ENCODE data around the gene RAB41. TPM values are rescaled to one million over a fixed set of nuclear protein-coding genes. Genes with fewer than 3 reads are reported as not detected.

The RAB41 gene
- total and polyA plus RNA-seq, 10 of the 15 experiments (the other 5 are each of a cell fraction or from before 2014, with no cell fraction given): 0.05 to 0.31 TPM; not detected in 8

- Histone ChIP-seq H3K27ac (ENCODE audit: control insufficient read depth, insufficient read depth) (no peak overlapping the region), H3K36me3 (ENCODE audit: control insufficient read depth in 2 of 2, insufficient read depth in 2 of 2, low read length in 1 of 2) (no peaks in the 10 kb centered on the region), H2AFZ (ENCODE audit: control insufficient read depth, low read depth, low read length) (no peak overlapping the region), H3K9me3 (replicated peaks; ENCODE audit: control insufficient read depth, insufficient read depth, low read length) (no peaks in the 10 kb centered on the region), H4K20me1 (ENCODE audit: control insufficient read depth, insufficient read depth) (no peaks in the 10 kb centered on the region), H3K4me1 (ENCODE audit: control insufficient read depth, insufficient read depth, low read length) (no peaks in the 10 kb centered on the region), H3K79me2 (ENCODE audit: control insufficient read depth, insufficient read depth, low read length) (no peaks in the 10 kb centered on the region), H3K9ac (ENCODE audit: control insufficient read depth, insufficient read depth, low read length) (no peak overlapping the region), H3K27me3 (replicated peaks in 1 of 2; ENCODE audit: control insufficient read depth in 2 of 2, insufficient read depth in 2 of 2, low read length in 1 of 2) (no peaks in the 10 kb centered on the region), H3K4me3 (no peak overlapping the region), H3K4me2 (ENCODE audit: control insufficient read depth, insufficient read depth) (no peak overlapping the region)
- in situ Hi-C loops (cut with MboI) (no loop called here), intact Hi-C loops (cut with micrococcal nuclease; ENCODE audit: unreplicated experiment) (loop anchor here (2.0 to 5.0 kb wide), 2 partner anchors 66 to 231 kb away; no protein-coding TSS in a partner anchor)
- POLR2A ChIA-PET: no interaction called here
- DNase-seq (ENCODE audit: low read depth, low spot score): no peak
- ATAC-seq: peak; percentile 95
- FAIRE-seq: no peak
- no TSS peak for BruUV-seq (replicated peaks)
- RAD21 ChIA-PET (ENCODE audit: unreplicated experiment): interaction anchor here (1.0 to 1.6 kb wide), 2 partner anchors 130 to 171 kb away, joined by 4 to 9 read pairs; partner anchors contain the start of gene IGBP1
- SMC1A ChIA-PET (ENCODE audit: uncharacterized antibody, unreplicated experiment): interaction anchor here (1.0 to 1.2 kb wide), 3 partner anchors 10 to 130 kb away, joined by 3 to 5 read pairs (median 4); partner anchors contain the start of gene IGBP1
- CTCF ChIA-PET: interaction anchor here (0.6 to 2.1 kb wide), 6 partner anchors 11 to 795 kb away, joined by 3 to 15 read pairs (median 3); partner anchors contain the start of gene IGBP1
- WGBS (ENCODE audit: insufficient coverage, insufficient replicate concordance, low lambda C conversion rate, missing lambda C conversion rate): 14% methylated on average over 7 of the region's 7 CpGs
- TF ChIP-seq, protein P1, sequence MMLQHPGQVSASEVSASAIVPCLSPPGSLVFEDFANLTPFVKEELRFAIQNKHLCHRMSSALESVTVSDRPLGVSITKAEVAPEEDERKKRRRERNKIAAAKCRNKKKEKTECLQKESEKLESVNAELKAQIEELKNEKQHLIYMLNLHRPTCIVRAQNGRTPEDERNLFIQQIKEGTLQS (IDR thresholded peaks at IDR 0.05; ENCODE audit: borderline replicate concordance, extremely low read depth, low read depth, low read length): no peak
- TF ChIP-seq ZNF24 (IDR thresholded peaks at IDR 0.05) (no peak), JUNB (IDR thresholded peaks at IDR 0.05) (no peak), KAT2A (conservative IDR thresholded peaks at IDR 0.05; ENCODE audit: control insufficient read depth, low read depth, low read length) (no peak), TBL1XR1 (IDR thresholded peaks at IDR 0.05; ENCODE audit: low read depth, low read length) (no peak), CUX1 (IDR thresholded peaks at IDR 0.05; ENCODE audit: insufficient replicate concordance, low read depth, low read length) (no peak), TCF12 (IDR thresholded peaks at IDR 0.05; ENCODE audit: low read depth, low read length) (peak; percentile 53; the same call in 1 of the 2 replicates), TCF7 (IDR thresholded peaks at IDR 0.05; ENCODE audit: borderline replicate concordance) (no peak), STAT1 (conservative IDR thresholded peaks at IDR 0.05) (no peak), BACH1 (IDR thresholded peaks at IDR 0.05; ENCODE audit: borderline replicate concordance) (no peak), NR2F1 (conservative IDR thresholded peaks at IDR 0.05) (no peak), SMC3 (IDR thresholded peaks at IDR 0.05; ENCODE audit: borderline replicate concordance, low read length) (peak; percentile 43; the same call in 1 of the 2 replicates)
- TF ChIP-seq, protein P2, sequence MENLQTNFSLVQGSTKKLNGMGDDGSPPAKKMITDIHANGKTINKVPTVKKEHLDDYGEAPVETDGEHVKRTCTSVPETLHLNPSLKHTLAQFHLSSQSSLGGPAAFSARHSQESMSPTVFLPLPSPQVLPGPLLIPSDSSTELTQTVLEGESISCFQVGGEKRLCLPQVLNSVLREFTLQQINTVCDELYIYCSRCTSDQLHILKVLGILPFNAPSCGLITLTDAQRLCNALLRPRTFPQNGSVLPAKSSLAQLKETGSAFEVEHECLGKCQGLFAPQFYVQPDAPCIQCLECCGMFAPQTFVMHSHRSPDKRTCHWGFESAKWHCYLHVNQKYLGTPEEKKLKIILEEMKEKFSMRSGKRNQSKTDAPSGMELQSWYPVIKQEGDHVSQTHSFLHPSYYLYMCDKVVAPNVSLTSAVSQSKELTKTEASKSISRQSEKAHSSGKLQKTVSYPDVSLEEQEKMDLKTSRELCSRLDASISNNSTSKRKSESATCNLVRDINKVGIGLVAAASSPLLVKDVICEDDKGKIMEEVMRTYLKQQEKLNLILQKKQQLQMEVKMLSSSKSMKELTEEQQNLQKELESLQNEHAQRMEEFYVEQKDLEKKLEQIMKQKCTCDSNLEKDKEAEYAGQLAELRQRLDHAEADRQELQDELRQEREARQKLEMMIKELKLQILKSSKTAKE (IDR thresholded peaks at IDR 0.05; ENCODE audit: low read depth, poor library complexity, severe bottlenecking): no peak
- TF ChIP-seq, protein P3, sequence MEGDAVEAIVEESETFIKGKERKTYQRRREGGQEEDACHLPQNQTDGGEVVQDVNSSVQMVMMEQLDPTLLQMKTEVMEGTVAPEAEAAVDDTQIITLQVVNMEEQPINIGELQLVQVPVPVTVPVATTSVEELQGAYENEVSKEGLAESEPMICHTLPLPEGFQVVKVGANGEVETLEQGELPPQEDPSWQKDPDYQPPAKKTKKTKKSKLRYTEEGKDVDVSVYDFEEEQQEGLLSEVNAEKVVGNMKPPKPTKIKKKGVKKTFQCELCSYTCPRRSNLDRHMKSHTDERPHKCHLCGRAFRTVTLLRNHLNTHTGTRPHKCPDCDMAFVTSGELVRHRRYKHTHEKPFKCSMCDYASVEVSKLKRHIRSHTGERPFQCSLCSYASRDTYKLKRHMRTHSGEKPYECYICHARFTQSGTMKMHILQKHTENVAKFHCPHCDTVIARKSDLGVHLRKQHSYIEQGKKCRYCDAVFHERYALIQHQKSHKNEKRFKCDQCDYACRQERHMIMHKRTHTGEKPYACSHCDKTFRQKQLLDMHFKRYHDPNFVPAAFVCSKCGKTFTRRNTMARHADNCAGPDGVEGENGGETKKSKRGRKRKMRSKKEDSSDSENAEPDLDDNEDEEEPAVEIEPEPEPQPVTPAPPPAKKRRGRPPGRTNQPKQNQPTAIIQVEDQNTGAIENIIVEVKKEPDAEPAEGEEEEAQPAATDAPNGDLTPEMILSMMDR (IDR thresholded peaks at IDR 0.05 in 2 of 3, conservative IDR thresholded peaks at IDR 0.05 in 1 of 3; ENCODE audit: control insufficient read depth in 2 of 3, extremely low read depth in 1 of 3, insufficient read depth in 1 of 3, low read depth in 3 of 3, low read length in 3 of 3): peak; percentile 46 to 73 (median 65)
These were observed 18.9 kb upstream of the RAB41 start for GRCh38 chrX:70262952-70263567.
